Neural cell (in vitro differentiated cells): ENCODE results near the gene TBC1D5. TPM values are rescaled to one million over a fixed set of nuclear protein-coding genes. Genes with fewer than 3 reads are reported as not detected.

ENCODE experiments used
- H2AFZ ChIP-seq: fragments of 200-600, 300-800 bp; sonication (generic), shearing (Covaris generic); 2 replicates; pipeline ENCODE4 v1.6.0; 2014; ENCODE audit warnings: low read depth, mild to moderate bottlenecking, antibody characterized with exemption, low read length, moderate library complexity
- H3F3A ChIP-seq: fragments of 200-600 bp; shearing (Covaris generic); 2 replicates; pipeline ENCODE4 v1.6.1; 2016; ENCODE audit warnings: mild to moderate bottlenecking, moderate library complexity, mixed read lengths, antibody characterized with exemption, low read length; ENCODE audit not compliant: insufficient read depth, poor library complexity, severe bottlenecking
- H3K27ac ChIP-seq: fragments of 200-600, 300-800 bp; sonication (generic), shearing (Covaris generic); 2 replicates; pipeline ENCODE4 v1.5.1; 2014; ENCODE audit warnings: mild to moderate bottlenecking, low read length, moderate library complexity
- H3K27me3 ChIP-seq: fragments of 300-800, 200-600 bp; sonication (generic), shearing (Covaris generic); 2 replicates; pipeline ENCODE4 v1.6.0; 2014; ENCODE audit warnings: mild to moderate bottlenecking, low read depth, low read length, moderate library complexity; ENCODE audit not compliant: insufficient read depth
- H3K36me3 ChIP-seq: fragments of 300-800, 200-600 bp; sonication (generic), shearing (Covaris generic); 2 replicates; pipeline ENCODE4 v1.5.1; 2014; ENCODE audit warnings: mild to moderate bottlenecking, antibody characterized with exemption, low read length, moderate library complexity; ENCODE audit not compliant: insufficient read depth
- H3K4me2 ChIP-seq: fragments of 300-800, 200-600 bp; sonication (generic), shearing (Covaris generic); 2 replicates; pipeline ENCODE4 v1.6.0; 2014; ENCODE audit warnings: mild to moderate bottlenecking, low read length
- H3K4me3 ChIP-seq: fragments of 300-800, 200-600 bp; sonication (generic), shearing (Covaris generic); 2 replicates; pipeline ENCODE4 v1.5.1; 2014; ENCODE audit warnings: mild to moderate bottlenecking, low read length, moderate library complexity
- H3K79me2 ChIP-seq: fragments of 200-600 bp; shearing (Covaris generic); replicated peaks from 2 replicates; pipeline ENCODE4 v1.6.0; 2014; ENCODE audit warnings: mild to moderate bottlenecking, low read length, moderate library complexity; ENCODE audit not compliant: insufficient read depth
- H3K9ac ChIP-seq: fragments of 300-800, 200-600 bp; sonication (generic), shearing (Covaris generic); 2 replicates; pipeline ENCODE4 v1.6.1; 2016; ENCODE audit warnings: mild to moderate bottlenecking, low read length, mixed read lengths
- H3K9me2 ChIP-seq: fragments of 200-600 bp; shearing (Covaris generic); 2 replicates; pipeline ENCODE4 v1.6.1; 2016; ENCODE audit warnings: mild to moderate bottlenecking, low read length, mixed read lengths; ENCODE audit not compliant: insufficient read depth
- H3K9me3 ChIP-seq: fragments of 200-600, 300-800 bp; sonication (generic), shearing (Covaris generic); 2 replicates; pipeline ENCODE4 v1.6.1; 2016; ENCODE audit warnings: mild to moderate bottlenecking, mixed run types, low read length, moderate library complexity, mixed read lengths
- H4K20me1 ChIP-seq: fragments of 200-600 bp; shearing (Covaris generic); 2 replicates; pipeline ENCODE4 v1.6.1; 2016; ENCODE audit warnings: mild to moderate bottlenecking, mixed run types; ENCODE audit not compliant: insufficient read depth
- EP300 ChIP-seq: fragments of 450-650 bp; conservative IDR thresholded peaks from 2 replicates; pipeline ENCODE4 v1.6.1; 2014; ENCODE audit warnings: antibody characterized with exemption, mild to moderate bottlenecking, moderate library complexity; ENCODE audit not compliant: poor library complexity, severe bottlenecking
- EZH2 ChIP-seq: fragments of 200-600, 300-800 bp; shearing (Covaris generic), sonication (generic); IDR thresholded peaks from 2 replicates; pipeline ENCODE4 v1.6.1; 2014; ENCODE audit warnings: antibody characterized with exemption, low read length, borderline replicate concordance, mild to moderate bottlenecking; ENCODE audit not compliant: insufficient read depth, poor library complexity, severe bottlenecking
- MXI1 ChIP-seq: fragments of 450-650 bp; conservative IDR thresholded peaks from 2 replicates; pipeline ENCODE4 v1.6.1; 2014; ENCODE audit warnings: antibody characterized with exemption, mild to moderate bottlenecking; ENCODE audit not compliant: poor library complexity, severe bottlenecking
- POLR2AphosphoS5 ChIP-seq: IDR thresholded peaks from 2 replicates; pipeline ENCODE4 v1.6.1; 2012
- RAD21 ChIP-seq: fragments of 450-650 bp; conservative IDR thresholded peaks from 2 replicates; pipeline ENCODE4 v1.6.1; 2014; ENCODE audit warnings: antibody characterized with exemption, mild to moderate bottlenecking, moderate library complexity
- SMC3 ChIP-seq: fragments of 450-650 bp; conservative IDR thresholded peaks from 2 replicates; pipeline ENCODE4 v1.6.1; 2014; ENCODE audit warnings: antibody characterized with exemption, mild to moderate bottlenecking, moderate library complexity; ENCODE audit not compliant: poor library complexity
- TAF1 ChIP-seq: IDR thresholded peaks from 2 replicates; pipeline ENCODE4 v1.6.1; 2012; ENCODE audit warnings: low read depth
- polyA plus RNA-seq: library from polyadenylated mRNA; depleted of rRNA; stranded (reverse); fragments of >200 nt; gene quantifications from 2 replicates; pipeline ENCODE4 v1.2.3, GENCODE V29; 2014
- TF ChIP-seq, protein P1 (sequence below): fragments of 450-650 bp; IDR thresholded peaks from 2 replicates; pipeline ENCODE4 v1.5.1; 2014; ENCODE audit warnings: antibody characterized with exemption, mild to moderate bottlenecking, moderate library complexity; ENCODE audit not compliant: poor library complexity, severe bottlenecking
- TF ChIP-seq, protein P2 (sequence below): IDR thresholded peaks from 2 replicates; pipeline ENCODE4 v1.6.1; 2012; ENCODE audit warnings: borderline replicate concordance

Gene TBC1D5
- polyA plus RNA-seq, 1 donor from 2014 or later, result 28.3 TPM

DNA sequence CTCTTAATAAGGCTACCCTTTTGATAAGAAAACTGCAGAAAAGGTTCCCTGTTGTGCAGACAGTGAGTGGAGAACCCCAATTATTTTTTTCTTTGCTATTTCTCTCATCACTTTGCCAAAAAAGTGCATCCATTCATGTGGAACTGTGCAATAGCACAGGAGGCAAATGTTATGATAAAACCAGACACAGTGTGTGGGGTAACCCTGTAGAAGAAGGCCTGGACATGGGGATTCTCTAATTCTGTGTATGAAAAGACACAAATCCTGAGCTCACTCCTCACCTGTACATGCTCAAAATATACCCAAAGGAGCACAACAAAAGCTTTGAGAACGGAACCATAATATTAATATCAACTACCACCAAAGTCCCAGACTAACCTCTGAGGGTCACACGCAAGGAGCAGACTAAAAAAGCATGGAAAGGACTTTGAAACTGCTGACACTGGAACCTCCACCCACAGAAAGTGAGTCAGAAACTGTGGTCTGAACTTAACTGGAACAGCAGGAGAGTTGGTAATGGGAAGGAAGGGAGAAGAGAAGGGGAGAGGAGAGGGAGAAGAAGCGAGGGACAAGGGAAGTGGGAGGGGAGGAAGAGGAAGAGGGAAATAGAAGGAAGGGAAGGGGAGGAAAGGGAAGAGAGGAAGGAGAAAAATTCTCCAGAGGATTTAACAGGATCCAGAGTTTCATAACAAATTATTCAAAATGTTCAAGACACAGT is 299.9 kb downstream of the TBC1D5 start:
- no peak overlapping the region for H3K27ac ChIP-seq
- H3K9me3 ChIP-seq, result peaks cover 3% of the 10 kb centered on the region

DNA sequence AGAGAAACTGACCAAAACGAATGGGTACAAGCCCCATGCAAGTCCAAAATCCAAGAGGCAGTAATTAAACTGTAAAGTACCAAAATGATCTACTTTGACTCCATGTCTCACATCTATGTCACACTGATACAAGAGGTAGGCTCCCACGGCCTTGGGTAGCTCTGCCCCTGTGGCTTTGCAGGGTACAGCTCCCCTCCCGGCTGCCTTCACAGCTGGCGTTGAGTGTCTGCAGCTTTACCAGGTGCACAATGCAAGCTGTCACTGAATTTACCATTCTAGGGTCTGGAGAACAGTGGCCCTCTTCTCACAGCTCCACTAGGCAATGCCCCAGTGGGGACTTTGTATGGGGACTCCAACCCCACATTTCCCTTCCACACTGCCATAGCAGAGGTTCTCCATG is 308.6 kb downstream of the TBC1D5 start:
- no peaks in the 10 kb centered on the region for H3K27me3 ChIP-seq
- TF ChIP-seq SMC3, result no peak
- no peak overlapping the region for H3K4me3 ChIP-seq
- no peak overlapping the region for H2AFZ ChIP-seq
- H3K9me2 ChIP-seq, result no peaks in the 10 kb centered on the region
- no peaks in the 10 kb centered on the region for H3K79me2 ChIP-seq
- no peak overlapping the region for H3K9ac ChIP-seq
- no peak overlapping the region for H3K4me2 ChIP-seq
- no peak overlapping the region for H3K27ac ChIP-seq
- H3K9me3 ChIP-seq, result no peaks in the 10 kb centered on the region
- H3K36me3 ChIP-seq, result no peaks in the 10 kb centered on the region
- H3F3A ChIP-seq, result no peaks in the 10 kb centered on the region
- H4K20me1 ChIP-seq, result no peaks in the 10 kb centered on the region

More for the DNA sequence above, 299.9 kb downstream of the TBC1D5 start:
- TF ChIP-seq MXI1 (no peak), EZH2 (no peak), EP300 (no peak), SMC3 (no peak), RAD21 (no peak), TAF1 (no peak), POLR2AphosphoS5 (no peak)
- TF ChIP-seq, protein P1, sequence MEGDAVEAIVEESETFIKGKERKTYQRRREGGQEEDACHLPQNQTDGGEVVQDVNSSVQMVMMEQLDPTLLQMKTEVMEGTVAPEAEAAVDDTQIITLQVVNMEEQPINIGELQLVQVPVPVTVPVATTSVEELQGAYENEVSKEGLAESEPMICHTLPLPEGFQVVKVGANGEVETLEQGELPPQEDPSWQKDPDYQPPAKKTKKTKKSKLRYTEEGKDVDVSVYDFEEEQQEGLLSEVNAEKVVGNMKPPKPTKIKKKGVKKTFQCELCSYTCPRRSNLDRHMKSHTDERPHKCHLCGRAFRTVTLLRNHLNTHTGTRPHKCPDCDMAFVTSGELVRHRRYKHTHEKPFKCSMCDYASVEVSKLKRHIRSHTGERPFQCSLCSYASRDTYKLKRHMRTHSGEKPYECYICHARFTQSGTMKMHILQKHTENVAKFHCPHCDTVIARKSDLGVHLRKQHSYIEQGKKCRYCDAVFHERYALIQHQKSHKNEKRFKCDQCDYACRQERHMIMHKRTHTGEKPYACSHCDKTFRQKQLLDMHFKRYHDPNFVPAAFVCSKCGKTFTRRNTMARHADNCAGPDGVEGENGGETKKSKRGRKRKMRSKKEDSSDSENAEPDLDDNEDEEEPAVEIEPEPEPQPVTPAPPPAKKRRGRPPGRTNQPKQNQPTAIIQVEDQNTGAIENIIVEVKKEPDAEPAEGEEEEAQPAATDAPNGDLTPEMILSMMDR, result no peak
- no peak overlapping the region for H3K9ac ChIP-seq
- no peaks in the 10 kb centered on the region for H3F3A ChIP-seq
- H2AFZ ChIP-seq, result no peak overlapping the region
- H3K4me2 ChIP-seq, result no peak overlapping the region
- H3K27me3 ChIP-seq, result no peaks in the 10 kb centered on the region
- H3K9me2 ChIP-seq, result no peaks in the 10 kb centered on the region
- no peaks in the 10 kb centered on the region for H4K20me1 ChIP-seq
- H3K4me3 ChIP-seq, result no peak overlapping the region
- no peaks in the 10 kb centered on the region for H3K79me2 ChIP-seq
- H3K36me3 ChIP-seq, result no peaks in the 10 kb centered on the region

DNA sequence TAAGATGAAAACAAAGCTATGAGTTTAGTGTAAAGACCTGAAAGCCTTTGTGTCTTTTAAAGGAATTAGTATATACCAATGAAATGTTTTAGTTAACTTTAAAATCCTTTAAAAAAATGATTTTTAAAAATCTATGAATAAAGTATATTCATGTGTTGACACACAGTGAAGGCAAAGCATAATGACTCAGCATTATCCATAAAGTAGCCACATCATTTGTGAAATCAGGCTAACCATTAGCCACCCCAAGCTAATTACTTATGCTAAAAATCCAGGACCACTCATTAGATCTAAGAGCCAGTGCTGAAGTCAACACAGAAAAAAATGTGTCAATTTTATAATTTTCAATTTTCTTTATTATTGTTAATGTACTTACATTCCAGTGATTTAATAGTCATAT is 310.2 kb downstream of the TBC1D5 start:
- Histone ChIP-seq H3K9me2 (no peaks in the 10 kb centered on the region), H3K27ac (no peak overlapping the region)

More for the DNA sequence above, 310.2 kb downstream of the TBC1D5 start:
- Histone ChIP-seq H3K4me2 (no peak overlapping the region), H3K79me2 (no peaks in the 10 kb centered on the region), H3K9me3 (no peaks in the 10 kb centered on the region), H3K36me3 (no peaks in the 10 kb centered on the region), H3K9ac (no peak overlapping the region), H4K20me1 (no peaks in the 10 kb centered on the region), H3K4me3 (no peak overlapping the region), H3F3A (no peaks in the 10 kb centered on the region), H2AFZ (no peak overlapping the region), H3K27me3 (no peaks in the 10 kb centered on the region)
- TF ChIP-seq SMC3 (no peak), EZH2 (no peak), RAD21 (no peak), POLR2AphosphoS5 (no peak), EP300 (no peak), MXI1 (no peak), TAF1 (no peak)
- TF ChIP-seq, protein P2, sequence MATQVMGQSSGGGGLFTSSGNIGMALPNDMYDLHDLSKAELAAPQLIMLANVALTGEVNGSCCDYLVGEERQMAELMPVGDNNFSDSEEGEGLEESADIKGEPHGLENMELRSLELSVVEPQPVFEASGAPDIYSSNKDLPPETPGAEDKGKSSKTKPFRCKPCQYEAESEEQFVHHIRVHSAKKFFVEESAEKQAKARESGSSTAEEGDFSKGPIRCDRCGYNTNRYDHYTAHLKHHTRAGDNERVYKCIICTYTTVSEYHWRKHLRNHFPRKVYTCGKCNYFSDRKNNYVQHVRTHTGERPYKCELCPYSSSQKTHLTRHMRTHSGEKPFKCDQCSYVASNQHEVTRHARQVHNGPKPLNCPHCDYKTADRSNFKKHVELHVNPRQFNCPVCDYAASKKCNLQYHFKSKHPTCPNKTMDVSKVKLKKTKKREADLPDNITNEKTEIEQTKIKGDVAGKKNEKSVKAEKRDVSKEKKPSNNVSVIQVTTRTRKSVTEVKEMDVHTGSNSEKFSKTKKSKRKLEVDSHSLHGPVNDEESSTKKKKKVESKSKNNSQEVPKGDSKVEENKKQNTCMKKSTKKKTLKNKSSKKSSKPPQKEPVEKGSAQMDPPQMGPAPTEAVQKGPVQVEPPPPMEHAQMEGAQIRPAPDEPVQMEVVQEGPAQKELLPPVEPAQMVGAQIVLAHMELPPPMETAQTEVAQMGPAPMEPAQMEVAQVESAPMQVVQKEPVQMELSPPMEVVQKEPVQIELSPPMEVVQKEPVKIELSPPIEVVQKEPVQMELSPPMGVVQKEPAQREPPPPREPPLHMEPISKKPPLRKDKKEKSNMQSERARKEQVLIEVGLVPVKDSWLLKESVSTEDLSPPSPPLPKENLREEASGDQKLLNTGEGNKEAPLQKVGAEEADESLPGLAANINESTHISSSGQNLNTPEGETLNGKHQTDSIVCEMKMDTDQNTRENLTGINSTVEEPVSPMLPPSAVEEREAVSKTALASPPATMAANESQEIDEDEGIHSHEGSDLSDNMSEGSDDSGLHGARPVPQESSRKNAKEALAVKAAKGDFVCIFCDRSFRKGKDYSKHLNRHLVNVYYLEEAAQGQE, result no peak
- TF ChIP-seq, protein P1, result no peak
